Common myeloid progenitor, CD34-positive (primary cell): ENCODE data around the gene GATA1. TPM values are rescaled to one million over a fixed set of nuclear protein-coding genes. Genes with fewer than 3 reads are reported as not detected.

Source experiments
- CTCF ChIA-PET: fragments of 350-600 bp; sonication (Branson Sonifier 250); formaldehyde crosslinking; loops from one replicate; lab custom pipeline; 2021; ENCODE audit warnings: antibody characterized with exemption; lab: Charles Lee
- POLR2A ChIA-PET: fragments of 350-600 bp; sonication (Branson Sonifier 250); formaldehyde crosslinking; loops from one replicate; lab custom pipeline; 2021; ENCODE audit warnings: antibody characterized with exemption; lab: Charles Lee
- DNase-seq, 3 donors: peaks; one replicate each; pipeline versions ENCODE4 v3.0.0 to v3.0.0-alpha.2; 2013
- H3K27ac ChIP-seq, 2 experiments: 1 replicate in 1 of 2; 2 replicates in 1 of 2; pipeline ENCODE4 v1.7.0; 2013; ENCODE audit warnings: inconsistent platforms in 2 of 2, low read length in 2 of 2, mild to moderate bottlenecking in 2 of 2, low read depth in 1 of 2, moderate library complexity in 1 of 2; ENCODE audit not compliant: severe bottlenecking in 2 of 2, insufficient read depth in 1 of 2, poor library complexity in 1 of 2
- H3K27me3 ChIP-seq, 5 experiments: replicated peaks in 2 of 5; 1 replicate in 3 of 5; 2 replicates in 2 of 5; pipeline versions ENCODE4 v1.6.1 to v1.7.0; 2013; ENCODE audit warnings: low read length in 4 of 5, mild to moderate bottlenecking in 2 of 5, moderate library complexity in 2 of 5, inconsistent platforms in 1 of 5; ENCODE audit not compliant: insufficient read depth in 5 of 5, control insufficient read depth in 4 of 5
- H3K36me3 ChIP-seq, 4 experiments: 1 replicate in 2 of 4; 2 replicates in 2 of 4; pipeline versions ENCODE4 v1.6.1 to v1.7.0; 2013; ENCODE audit warnings: low read length in 3 of 4, control low read depth in 1 of 4, mild to moderate bottlenecking in 1 of 4; ENCODE audit not compliant: control insufficient read depth in 4 of 4, insufficient read depth in 4 of 4
- H3K4me1 ChIP-seq, 4 experiments: 1 replicate in 3 of 4; 2 replicates in 1 of 4; pipeline versions ENCODE4 v1.6.1 to v1.7.1; 2013; ENCODE audit warnings: low read length in 3 of 4, mild to moderate bottlenecking in 3 of 4, control low read depth in 1 of 4, inconsistent platforms in 1 of 4, moderate library complexity in 1 of 4; ENCODE audit not compliant: control insufficient read depth in 4 of 4, insufficient read depth in 4 of 4; ENCODE audit errors: control extremely low read depth in 1 of 4
- H3K4me3 ChIP-seq, 7 experiments: 1 replicate in 4 of 7; 2 replicates in 3 of 7; pipeline versions ENCODE4 v1.5.1 to v1.7.0; 2013; ENCODE audit warnings: mild to moderate bottlenecking in 7 of 7, low read length in 6 of 7, moderate library complexity in 6 of 7, inconsistent platforms in 2 of 7, low read depth in 2 of 7, control low read depth in 1 of 7; ENCODE audit not compliant: insufficient read depth in 4 of 7, control insufficient read depth in 1 of 7; ENCODE audit errors: extremely low read depth in 1 of 7
- H3K9me3 ChIP-seq, 5 experiments: 1 replicate in 4 of 5; 2 replicates in 1 of 5; pipeline versions ENCODE4 v1.6.1 to v1.7.1; 2013; ENCODE audit warnings: low read length in 4 of 5, mild to moderate bottlenecking in 2 of 5, inconsistent platforms in 1 of 5, low read depth in 1 of 5, moderate library complexity in 1 of 5; ENCODE audit not compliant: control insufficient read depth in 4 of 5, insufficient read depth in 2 of 5; ENCODE audit errors: control extremely low read depth in 1 of 5
- WGBS: methylation state at CpG from one replicate; pipeline ENCODE4 v1.1.5; 2013; ENCODE audit not compliant: insufficient coverage; 5-methylcytosine and 5-hydroxymethylcytosine counted together
- polyA plus RNA-seq: library from polyadenylated mRNA; unstranded; fragments of 120-200 nt; gene quantifications from one replicate; pipeline ENCODE4 v1.2.1, GENCODE V29; 2013

The GATA1 gene
- polyA plus RNA-seq = 29.6 TPM

- Histone ChIP-seq H3K4me1 (peaks cover 0 to 12% (median 6%) of the 10 kb centered on the region in 4 experiments), H3K27me3 (no peaks in the 10 kb centered on the region), H3K9me3 (no peaks in the 10 kb centered on the region), H3K4me3 (peak within 1 kb of the TSS in 6 of 7 experiments; percentile 19 to 62 (median 34)), H3K27ac (peak within 1 kb of the TSS in 1 of 2 experiments; percentile 79), H3K36me3 (no peaks in the 10 kb centered on the region)
- POLR2A ChIA-PET = no interaction called here
- WGBS = 81% methylated on average over 4 of the region's 7 CpGs
- DNase-seq = peak in 1 of 3 donors; percentile 8
- CTCF ChIA-PET = interaction anchor here (0.8 kb wide), 1 partner anchor 22 kb away, joined by 3 read pairs; no protein-coding TSS in a partner anchor
Observed at GRCh38 chrX:48786341-48786800, at the start of gene GATA1. TSS of gene GATA1 (plus strand) at chrX:48786590. CDS start at chrX:48791110, 4,520 bp downstream.

GRCh38 chrX:48736878-48737212 is 49.5 kb upstream of the GATA1 start:
- Histone ChIP-seq H3K36me3 (no peaks in the 10 kb centered on the region), H3K27me3 (peaks cover 0 to 5% (median 0%) of the 10 kb centered on the region in 5 experiments), H3K27ac (peak overlapping the region in 1 of 2 experiments; percentile 78), H3K9me3 (no peaks in the 10 kb centered on the region), H3K4me1 (peaks cover 0 to 19% (median 7%) of the 10 kb centered on the region in 4 experiments), H3K4me3 (peak overlapping the region in 4 of 7 experiments; percentile 48 to 78 (median 62))
- ChIA-PET POLR2A (interaction anchor here (0.6 kb wide), 1 partner anchor 432 kb away, joined by 5 read pairs; no protein-coding TSS in a partner anchor), CTCF (no interaction called here)
- WGBS = 45% methylated on average over 9 of the region's 10 CpGs
- DNase-seq = no peak

- peak overlapping the region; percentile 32 to 78 (median 72) for H3K4me3 ChIP-seq
- DNase-seq = peak; percentile 97 to 99 (median 99)
- ChIA-PET POLR2A (interaction anchor here (0.6 kb wide), 2 partner anchors 64 to 432 kb away, joined by 4 to 5 read pairs; partner anchors contain the start of gene HDAC6), CTCF (no interaction called here)
- WGBS = 42% methylated on average over 39 of the region's 48 CpGs
- H3K27ac ChIP-seq = peak overlapping the region; percentile 78 to 89
- peaks cover 0 to under 1% (median 0%) of the 10 kb centered on the region in 5 experiments for H3K27me3 ChIP-seq
- peaks cover 0 to 19% (median 7%) of the 10 kb centered on the region in 4 experiments for H3K4me1 ChIP-seq
- H3K36me3 ChIP-seq = no peaks in the 10 kb centered on the region
- no peaks in the 10 kb centered on the region for H3K9me3 ChIP-seq
Observed at GRCh38 chrX:48737213-48737938, 49.0 kb upstream of the GATA1 start.

GRCh38 chrX:48737940-48738339 is 48.5 kb upstream of the GATA1 start:
- POLR2A ChIA-PET = interaction anchor here (0.6 kb wide), 1 partner anchor 63 kb away, joined by 4 read pairs; the partner anchor contains the start of gene HDAC6
- CTCF ChIA-PET = no interaction called here
- Histone ChIP-seq H3K27me3 (no peaks in the 10 kb centered on the region), H3K27ac (peak overlapping the region; percentile 78 to 89), H3K9me3 (no peaks in the 10 kb centered on the region), H3K4me3 (peak overlapping the region; percentile 32 to 78 (median 72)), H3K4me1 (peaks cover 0 to 19% (median 7%) of the 10 kb centered on the region in 4 experiments), H3K36me3 (no peaks in the 10 kb centered on the region)
- DNase-seq = no peak
- 66% methylated on average over 5 of the region's 7 CpGs for WGBS

- H3K9me3 ChIP-seq = no peaks in the 10 kb centered on the region
- H3K4me1 ChIP-seq = peaks cover 0 to 10% (median 7%) of the 10 kb centered on the region in 4 experiments
- ChIA-PET POLR2A (no interaction called here), CTCF (no interaction called here)
- H3K27me3 ChIP-seq = no peaks in the 10 kb centered on the region
- no peak overlapping the region for H3K4me3 ChIP-seq
- no peak overlapping the region for H3K27ac ChIP-seq
- WGBS = 94% methylated on average over 5 of the region's 8 CpGs
- no peaks in the 10 kb centered on the region for H3K36me3 ChIP-seq
- DNase-seq = no peak
Observed at GRCh38 chrX:48741834-48742233, 44.6 kb upstream of the GATA1 start.

GRCh38 chrX:48745222-48745621 is 41.2 kb upstream of the GATA1 start:
- WGBS = 75% methylated on average over 1 of the region's 4 CpGs
- CTCF ChIA-PET = no interaction called here
- Histone ChIP-seq H3K27ac (no peak overlapping the region), H3K27me3 (no peaks in the 10 kb centered on the region), H3K4me1 (no peaks in the 10 kb centered on the region), H3K9me3 (no peaks in the 10 kb centered on the region), H3K4me3 (no peak overlapping the region), H3K36me3 (no peaks in the 10 kb centered on the region)
- DNase-seq = no peak
- POLR2A ChIA-PET = no interaction called here
